ENCODE results near the gene CTNNA3.

GRCh38 chr10:66684581-66684980, 1011.4 kb downstream of the CTNNA3 start:
- TF ChIP-seq CTCF (IDR thresholded peaks at IDR 0.05): no peak
- TF ChIP-seq POLR2A (IDR thresholded peaks at IDR 0.05): no peak

Measured in uterus (tissue), 2 donors.